WERI-Rb-1 (cell line): ENCODE data around the gene SAMD11.
"Not testable (repeated sequence)": the region's sequence is repeated elsewhere in the genome, so short reads cannot be mapped to it uniquely, and the experiment has no call there.

Experiments used
- DNase-seq: peaks from one replicate; pipeline ENCODE4 v3.0.0-alpha.2; 2020
- H3K27ac ChIP-seq: fragments of 250-450 bp; sonication (Bioruptor Pico); 2 replicates; pipeline ENCODE4 v1.5.1; 2020; ENCODE audit warnings: mild to moderate bottlenecking, moderate library complexity
- H3K27me3 ChIP-seq: fragments of 250-450 bp; sonication (Bioruptor Pico); 2 replicates; pipeline ENCODE4 v1.5.1; 2021; ENCODE audit warnings: mild to moderate bottlenecking, low read depth, moderate library complexity; ENCODE audit not compliant: insufficient read depth, severe bottlenecking
- H3K36me3 ChIP-seq: fragments of 250-450 bp; sonication (Bioruptor Pico); 2 replicates; pipeline ENCODE4 v1.5.1; 2020; ENCODE audit warnings: mild to moderate bottlenecking, moderate library complexity
- H3K4me3 ChIP-seq: 2 replicates; pipeline ENCODE4 v1.5.1; 2011; ENCODE audit warnings: low read depth, mild to moderate bottlenecking, control low read depth, low read length
- H3K9me3 ChIP-seq: fragments of 250-450 bp; sonication (Bioruptor Pico); 2 replicates; pipeline ENCODE4 v1.5.1; 2021; ENCODE audit warnings: mild to moderate bottlenecking, moderate library complexity; ENCODE audit not compliant: severe bottlenecking
- TF ChIP-seq, protein P1 (sequence below): IDR thresholded peaks from 2 replicates; pipeline ENCODE4 v1.5.1; 2011; ENCODE audit warnings: low read depth, mild to moderate bottlenecking, control low read depth, inconsistent platforms, low read length

SAMD11 gene

DNA sequence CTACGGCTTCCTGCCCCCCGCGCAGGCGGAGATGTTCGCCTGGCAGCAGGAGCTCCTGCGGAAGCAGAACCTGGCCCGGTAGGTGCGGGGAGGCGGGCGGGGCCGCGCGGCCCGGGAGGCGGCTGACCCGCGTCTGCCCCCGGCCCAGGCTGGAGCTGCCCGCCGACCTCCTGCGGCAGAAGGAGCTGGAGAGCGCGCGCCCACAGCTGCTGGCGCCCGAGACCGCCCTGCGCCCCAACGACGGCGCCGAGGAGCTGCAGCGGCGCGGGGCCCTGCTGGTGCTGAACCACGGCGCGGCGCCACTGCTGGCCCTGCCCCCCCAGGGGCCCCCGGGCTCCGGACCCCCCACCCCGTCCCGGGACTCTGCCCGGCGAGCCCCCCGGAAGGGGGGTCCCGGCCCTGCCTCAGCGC, 18.7 kb downstream of the SAMD11 start:
- H3K36me3 ChIP-seq, result peaks cover 36% of the 10 kb centered on the region
- TF ChIP-seq, protein P1, sequence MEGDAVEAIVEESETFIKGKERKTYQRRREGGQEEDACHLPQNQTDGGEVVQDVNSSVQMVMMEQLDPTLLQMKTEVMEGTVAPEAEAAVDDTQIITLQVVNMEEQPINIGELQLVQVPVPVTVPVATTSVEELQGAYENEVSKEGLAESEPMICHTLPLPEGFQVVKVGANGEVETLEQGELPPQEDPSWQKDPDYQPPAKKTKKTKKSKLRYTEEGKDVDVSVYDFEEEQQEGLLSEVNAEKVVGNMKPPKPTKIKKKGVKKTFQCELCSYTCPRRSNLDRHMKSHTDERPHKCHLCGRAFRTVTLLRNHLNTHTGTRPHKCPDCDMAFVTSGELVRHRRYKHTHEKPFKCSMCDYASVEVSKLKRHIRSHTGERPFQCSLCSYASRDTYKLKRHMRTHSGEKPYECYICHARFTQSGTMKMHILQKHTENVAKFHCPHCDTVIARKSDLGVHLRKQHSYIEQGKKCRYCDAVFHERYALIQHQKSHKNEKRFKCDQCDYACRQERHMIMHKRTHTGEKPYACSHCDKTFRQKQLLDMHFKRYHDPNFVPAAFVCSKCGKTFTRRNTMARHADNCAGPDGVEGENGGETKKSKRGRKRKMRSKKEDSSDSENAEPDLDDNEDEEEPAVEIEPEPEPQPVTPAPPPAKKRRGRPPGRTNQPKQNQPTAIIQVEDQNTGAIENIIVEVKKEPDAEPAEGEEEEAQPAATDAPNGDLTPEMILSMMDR, result no peak
- peak overlapping the region; percentile 51 for H3K4me3 ChIP-seq
- H3K9me3 ChIP-seq, result no peaks in the 10 kb centered on the region
- peak overlapping the region; percentile 91 for H3K27ac ChIP-seq
- no peaks in the 10 kb centered on the region for H3K27me3 ChIP-seq
- no peak for DNase-seq

DNA sequence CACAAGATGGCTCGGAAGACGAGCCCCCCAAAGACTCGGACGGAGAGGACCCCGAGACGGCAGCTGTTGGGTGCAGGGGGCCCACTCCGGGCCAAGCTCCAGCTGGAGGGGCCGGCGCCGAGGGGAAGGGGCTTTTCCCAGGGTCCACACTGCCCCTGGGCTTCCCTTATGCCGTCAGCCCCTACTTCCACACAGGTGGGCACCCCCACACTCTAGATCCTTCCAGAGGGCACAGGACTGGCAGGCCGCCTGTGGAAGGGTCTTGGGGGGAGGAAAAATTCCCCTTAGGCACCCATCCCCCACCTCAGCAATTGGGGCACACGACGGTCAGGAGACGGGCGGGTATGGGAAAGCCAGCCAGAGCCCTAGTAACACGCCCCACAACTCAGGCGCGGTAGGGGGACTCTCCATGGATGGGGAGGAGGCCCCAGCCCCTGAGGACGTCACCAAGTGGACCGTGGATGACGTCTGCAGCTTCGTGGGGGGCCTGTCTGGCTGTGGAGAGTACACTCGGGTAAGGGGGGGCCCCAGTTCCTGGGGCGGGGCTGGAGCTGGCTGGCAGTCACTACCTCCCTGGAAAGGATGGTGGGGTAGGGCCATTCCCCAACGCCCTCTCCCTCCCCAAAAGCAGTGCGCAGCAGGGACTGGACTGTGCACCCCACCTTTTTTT, 19.3 kb downstream of the SAMD11 start:
- Histone ChIP-seq H3K27ac (peak overlapping the region; percentile 91), H3K27me3 (no peaks in the 10 kb centered on the region), H3K9me3 (no peaks in the 10 kb centered on the region), H3K36me3 (peaks cover 42% of the 10 kb centered on the region), H3K4me3 (peak overlapping the region; percentile 51)
- no peak for DNase-seq
- TF ChIP-seq, protein P1, result no peak

DNA sequence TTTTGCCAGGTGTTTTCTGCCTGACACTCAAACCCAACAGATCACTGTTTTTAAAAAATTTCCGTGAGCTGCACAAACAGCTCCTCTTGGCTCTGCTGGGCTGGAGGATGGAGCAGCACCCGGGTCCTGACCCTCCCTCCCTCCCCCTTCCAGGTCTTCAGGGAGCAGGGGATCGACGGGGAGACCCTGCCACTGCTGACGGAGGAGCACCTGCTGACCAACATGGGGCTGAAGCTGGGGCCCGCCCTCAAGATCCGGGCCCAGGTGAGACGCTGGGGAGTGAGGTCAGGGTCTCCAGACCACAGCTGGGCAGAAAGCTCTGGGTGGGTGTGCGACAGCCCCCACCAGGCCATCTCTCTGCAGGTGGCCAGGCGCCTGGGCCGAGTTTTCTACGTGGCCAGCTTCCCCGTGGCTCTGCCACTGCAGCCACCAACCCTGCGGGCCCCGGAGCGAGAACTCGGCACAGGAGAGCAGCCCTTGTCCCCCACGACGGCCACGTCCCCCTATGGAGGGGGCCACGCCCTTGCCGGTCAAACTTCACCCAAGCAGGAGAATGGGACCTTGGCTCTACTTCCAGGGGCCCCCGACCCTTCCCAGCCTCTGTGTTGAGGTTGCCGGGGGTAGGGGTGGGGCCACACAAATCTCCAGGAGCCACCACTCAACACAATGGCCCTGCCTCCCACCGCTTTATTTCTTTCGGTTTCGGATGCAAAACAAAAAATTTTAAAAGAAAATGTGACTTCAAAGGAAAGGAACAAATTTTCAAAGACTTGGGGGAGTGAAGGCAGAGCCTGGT, 20.0 kb downstream of the SAMD11 start:
- TF ChIP-seq, protein P1, result no peak
- Histone ChIP-seq H3K27me3 (no peaks in the 10 kb centered on the region), H3K4me3 (no peak overlapping the region), H3K9me3 (no peaks in the 10 kb centered on the region), H3K36me3 (peaks cover 46% of the 10 kb centered on the region), H3K27ac (peak overlapping the region; percentile 91)
- DNase-seq, result no peak

DNA sequence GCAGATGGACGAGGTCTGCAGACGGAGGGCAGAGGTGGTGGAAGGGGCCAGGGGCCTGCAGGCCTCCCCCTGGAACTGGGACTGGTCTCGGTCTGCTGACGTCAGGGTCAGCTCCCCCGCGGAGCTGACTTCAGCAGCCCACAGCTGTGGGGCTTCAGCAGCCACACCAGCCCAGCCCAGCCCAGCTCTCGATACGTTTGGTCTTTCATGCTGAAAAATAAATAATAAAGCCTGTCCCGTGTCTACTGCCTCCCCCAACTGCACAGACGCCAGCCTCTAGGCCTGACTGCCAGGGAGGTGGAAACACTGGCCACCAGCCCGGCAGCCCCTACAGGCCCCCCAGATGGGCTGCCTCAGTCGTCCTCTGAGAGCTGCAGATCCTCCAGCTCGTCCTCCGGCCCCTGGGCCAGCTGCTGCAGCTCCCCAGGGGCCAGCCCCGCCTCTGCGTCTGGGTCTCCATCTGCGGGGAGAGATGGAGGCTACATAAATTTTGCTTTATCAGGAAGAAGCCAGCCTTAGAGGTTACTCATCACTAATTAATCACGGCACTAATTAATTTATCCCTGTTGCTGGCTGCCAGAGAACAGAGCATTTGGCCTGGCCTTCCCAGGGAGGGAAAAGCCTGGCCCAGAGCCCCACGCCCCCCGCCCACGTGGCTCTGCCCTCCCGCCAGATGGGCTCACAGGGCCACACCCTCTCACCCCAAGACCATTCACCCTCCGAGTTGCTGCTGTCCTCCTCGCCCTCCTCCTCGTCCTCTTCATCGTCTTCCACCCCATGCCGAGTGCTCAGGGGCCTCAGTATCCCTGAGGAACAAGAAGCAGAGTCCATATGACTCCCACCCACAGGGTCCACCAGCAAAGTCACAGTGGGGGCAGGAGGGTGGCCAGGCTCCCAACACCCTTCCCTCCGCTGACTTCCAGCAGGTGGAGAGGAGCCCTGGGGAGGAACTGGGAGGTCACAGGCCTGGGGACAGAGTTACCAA, 20.9 kb downstream of the SAMD11 start:
- TF ChIP-seq, protein P1, result no peak
- peaks cover 55% of the 10 kb centered on the region for H3K36me3 ChIP-seq
- H3K4me3 ChIP-seq, result no peak overlapping the region
- H3K27ac ChIP-seq, result peak overlapping the region; percentile 91
- peak; percentile 72 for DNase-seq
- H3K27me3 ChIP-seq, result no peaks in the 10 kb centered on the region
- no peaks in the 10 kb centered on the region for H3K9me3 ChIP-seq

DNA sequence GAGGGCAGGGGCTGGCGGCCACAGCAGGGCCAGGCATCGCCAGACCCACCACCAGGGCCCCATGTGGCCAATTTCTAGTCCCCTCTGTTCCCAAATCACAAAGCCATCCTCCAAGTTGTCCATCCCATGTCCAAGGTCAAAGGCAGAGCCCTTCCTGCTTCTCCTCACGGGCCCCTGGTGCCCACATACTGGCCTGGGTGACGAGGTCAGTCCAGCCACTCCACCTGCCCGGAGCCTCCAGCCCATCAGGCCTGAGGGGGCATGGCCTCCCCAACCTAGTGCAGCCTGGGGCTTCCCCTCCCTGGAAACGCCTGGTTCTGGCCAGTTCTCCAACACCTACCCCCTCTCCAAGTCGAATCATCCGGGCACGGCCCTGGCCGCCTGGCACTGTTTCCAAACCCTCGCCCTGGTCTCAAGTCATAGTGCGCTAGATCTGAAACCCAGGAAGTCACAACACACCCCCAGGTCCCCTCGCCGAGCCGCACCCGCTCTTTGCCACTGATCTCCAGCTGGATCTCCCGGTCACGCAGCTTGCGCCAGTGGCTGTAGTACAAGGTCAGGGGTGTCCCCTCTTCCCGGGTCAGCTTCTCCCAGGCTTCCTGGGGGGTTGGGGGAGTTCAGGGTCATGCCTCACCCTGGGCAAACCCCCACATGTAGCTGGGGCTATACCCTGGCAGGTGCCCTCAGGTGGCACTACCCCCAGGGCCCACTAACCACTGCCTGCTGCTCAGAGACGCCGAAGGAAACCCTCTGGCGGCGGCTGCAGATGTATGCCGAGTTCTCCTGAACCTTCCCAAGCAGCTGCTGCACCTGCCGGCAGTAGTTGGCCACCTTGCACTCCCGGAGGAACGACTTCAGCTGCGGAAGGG, 22.2 kb downstream of the SAMD11 start:
- no peak for DNase-seq
- no peaks in the 10 kb centered on the region for H3K9me3 ChIP-seq
- peak overlapping the region; percentile 91 for H3K27ac ChIP-seq
- no peak overlapping the region for H3K4me3 ChIP-seq
- TF ChIP-seq, protein P1, result no peak
- H3K36me3 ChIP-seq, result peaks cover 68% of the 10 kb centered on the region
- H3K27me3 ChIP-seq, result no peaks in the 10 kb centered on the region

DNA sequence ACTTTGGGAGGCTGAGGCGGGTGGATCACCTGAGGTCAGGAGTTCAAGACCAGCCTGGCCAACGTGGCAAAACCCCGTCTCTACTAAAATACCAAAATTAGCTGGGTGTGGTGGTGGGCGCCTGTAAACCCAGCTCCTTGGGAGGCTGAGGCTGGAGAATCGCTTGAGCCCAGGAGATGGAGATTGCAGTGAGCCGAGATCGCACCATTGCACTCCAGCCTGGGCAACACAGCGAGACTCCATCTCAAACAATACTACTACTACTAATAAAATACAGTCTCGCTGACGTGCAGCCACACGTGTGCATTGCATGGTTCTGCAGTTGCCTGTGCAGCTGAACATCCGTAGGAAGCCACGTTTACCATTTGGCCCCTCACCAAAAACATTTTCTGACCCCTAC, 23.1 kb downstream of the SAMD11 start:
- DNase-seq, H3K27ac ChIP-seq, H3K4me3 ChIP-seq, H3K27me3 ChIP-seq, H3K9me3 ChIP-seq: not testable (repeated sequence)
- H3K36me3 ChIP-seq, result peaks cover 77% of the 10 kb centered on the region
